OCI-M1 (cell line): ENCODE measurements around the gene DCHS1.

Experiments
- DNase-seq: peaks from one replicate; lab custom pipeline; 2025; lab: John Stamatoyannopoulos, UW

Gene DCHS1

DNA sequence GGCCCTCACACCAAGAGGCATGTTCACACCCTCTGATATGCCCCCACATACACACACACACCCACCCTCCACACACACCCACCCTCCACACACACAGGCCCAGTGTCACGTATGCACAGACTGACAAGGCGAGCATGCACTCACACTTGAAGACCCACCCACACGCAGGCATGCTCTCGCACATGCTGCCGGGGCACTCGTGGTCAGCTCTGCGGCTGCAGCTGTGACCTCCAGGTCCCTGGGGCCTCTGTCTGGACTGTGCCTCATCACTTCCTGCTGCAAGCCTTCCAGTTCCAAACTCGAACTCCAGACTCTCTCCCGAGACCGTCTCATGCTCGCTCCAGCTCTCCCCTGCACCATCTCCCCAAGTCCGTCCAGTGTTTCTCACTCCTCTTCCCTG lies 9.5 kb downstream of the DCHS1 start:
- no peak for DNase-seq

DNA sequence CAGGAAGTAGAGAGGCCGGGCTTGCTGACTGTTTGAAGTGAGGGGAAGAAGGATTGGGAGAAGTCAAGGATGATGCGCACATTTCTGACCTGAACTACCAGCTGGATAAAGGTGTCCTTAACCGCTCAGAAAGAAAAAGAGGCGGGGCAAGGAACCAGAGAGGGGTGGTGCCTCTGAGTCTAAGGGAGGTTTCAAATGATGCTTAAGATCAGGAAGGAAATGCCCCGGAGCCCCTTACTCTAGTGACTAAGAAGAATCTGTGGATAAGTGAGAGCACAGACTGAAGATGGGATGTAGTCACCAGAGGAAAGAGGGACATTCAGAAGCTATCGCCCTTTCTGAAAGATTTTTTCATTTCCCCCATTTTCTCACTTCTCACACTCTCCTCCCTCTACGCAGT lies 12.7 kb downstream of the DCHS1 start:
- no peak for DNase-seq

DNA sequence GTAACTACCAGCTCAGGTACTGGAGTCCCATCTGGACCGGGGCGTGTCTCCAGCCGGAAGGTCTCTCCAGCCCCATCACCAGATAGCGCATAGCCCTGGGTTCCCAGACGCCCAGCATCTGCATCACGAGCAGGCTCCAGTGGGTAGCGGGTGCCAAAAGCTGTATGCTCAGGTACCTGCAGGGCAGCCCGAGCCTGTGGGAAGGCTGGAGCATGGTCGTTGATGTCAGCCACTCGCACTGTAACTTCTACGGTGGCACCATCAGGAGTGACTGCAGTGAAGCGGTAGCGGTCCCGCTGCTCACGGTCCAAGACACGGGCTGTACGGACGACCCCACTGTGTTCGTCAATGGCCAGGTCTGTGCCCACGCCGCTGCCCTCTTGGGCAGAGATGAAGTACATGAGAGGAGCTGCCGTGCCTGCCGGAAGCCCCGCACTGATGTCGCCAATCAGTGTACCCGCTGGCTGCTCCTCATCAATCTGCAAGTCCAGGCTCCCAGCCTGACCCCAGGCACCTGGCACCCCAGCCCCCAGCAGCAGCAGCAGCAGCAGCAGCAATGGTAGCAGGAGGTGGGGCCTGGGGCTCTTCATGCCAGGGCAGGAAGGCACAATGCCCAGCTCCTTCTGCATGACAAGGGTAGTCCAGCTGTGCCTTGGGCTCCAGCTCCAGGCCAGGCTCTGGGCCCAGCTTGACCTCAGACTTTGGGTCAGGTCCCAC lies 14.5 kb downstream of the DCHS1 start:
- DNase-seq = no peak

DNA sequence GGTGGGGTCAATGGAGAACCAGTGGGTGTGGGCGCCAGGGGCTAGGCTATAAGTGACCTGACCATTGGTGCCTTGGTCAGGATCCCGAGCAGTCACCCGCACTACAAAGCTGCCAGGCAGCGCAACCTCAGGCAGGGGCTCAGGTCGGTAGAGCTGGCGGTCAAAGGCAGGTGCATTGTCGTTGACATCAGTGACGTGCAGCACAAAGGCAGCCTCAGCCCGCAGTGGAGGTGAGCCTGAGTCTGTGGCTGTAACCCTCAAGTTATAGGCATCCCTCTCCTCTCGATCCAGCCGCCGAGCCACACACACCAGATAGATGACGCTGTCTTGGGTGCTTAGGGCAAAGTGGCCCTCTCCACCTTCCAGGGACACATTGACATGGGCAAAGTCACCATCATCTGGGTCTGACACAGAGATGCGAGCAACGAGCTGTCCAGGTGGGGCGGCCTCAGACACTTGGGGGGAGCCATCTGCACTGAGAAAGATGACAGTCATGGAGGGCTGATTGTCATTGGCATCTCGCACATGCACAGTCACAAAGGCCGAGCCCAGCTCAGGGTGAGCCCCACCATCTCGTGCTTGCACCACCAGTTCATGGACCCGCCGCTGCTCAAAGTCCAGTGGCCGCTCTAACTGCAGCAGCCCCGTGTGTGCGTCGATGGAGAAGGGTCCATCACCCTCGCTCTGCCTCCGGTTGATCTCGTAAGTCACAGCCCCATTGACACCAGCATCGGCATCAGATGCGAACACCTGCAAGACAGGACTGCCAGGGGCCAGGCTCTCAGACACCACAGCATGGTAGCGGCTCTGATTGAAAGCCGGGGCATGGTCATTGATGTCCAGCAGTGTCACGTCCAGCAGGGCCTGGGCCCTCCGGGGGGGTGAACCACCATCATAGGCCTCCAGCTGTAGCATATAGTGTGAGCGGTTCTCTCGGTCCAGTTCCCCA lies 15.3 kb downstream of the DCHS1 start:
- DNase-seq = no peak

DNA sequence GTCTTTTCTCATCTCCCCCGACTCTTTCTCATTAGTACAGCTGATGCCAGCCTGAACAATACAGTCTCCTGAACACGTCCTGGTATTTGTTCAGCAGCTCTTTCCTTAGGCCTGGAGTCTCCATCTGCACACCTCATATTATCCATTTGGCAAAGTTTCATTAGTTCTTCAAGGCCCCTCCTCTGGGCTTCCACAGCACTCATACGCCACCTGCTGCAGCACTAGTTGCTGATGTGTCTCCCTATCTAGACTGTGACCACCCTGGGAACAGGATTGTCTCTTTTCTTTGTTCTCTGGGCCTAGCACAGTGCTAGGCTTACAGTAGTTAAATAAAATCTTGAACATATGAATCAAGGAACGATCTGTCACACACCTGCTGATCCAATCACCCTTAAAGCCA lies 17.2 kb downstream of the DCHS1 start:
- no peak for DNase-seq

DNA sequence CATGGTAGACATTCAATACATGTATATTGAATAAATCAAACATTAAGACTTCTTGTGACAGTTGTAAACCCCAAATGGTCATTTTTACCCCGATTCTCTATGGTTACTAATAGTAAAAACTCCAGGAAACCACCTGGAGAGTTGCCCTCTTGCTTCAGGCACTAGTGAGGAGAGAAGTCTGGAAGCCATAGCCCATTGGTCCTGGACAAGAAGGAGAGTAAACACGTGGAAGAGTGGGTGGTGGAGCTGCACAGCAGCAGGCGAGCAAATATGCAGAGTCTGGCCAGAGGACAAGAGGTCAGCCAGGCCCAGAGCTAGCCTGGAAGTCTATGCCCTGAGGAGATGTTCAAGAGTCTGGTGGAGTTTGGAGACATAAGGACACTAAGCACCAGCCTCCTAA lies 17.7 kb downstream of the DCHS1 start:
- DNase-seq = no peak

- DNase-seq = no peak
These were observed 19.1 kb downstream of the DCHS1 start for GRCh38 chr11:6636480-6636879.

DNA sequence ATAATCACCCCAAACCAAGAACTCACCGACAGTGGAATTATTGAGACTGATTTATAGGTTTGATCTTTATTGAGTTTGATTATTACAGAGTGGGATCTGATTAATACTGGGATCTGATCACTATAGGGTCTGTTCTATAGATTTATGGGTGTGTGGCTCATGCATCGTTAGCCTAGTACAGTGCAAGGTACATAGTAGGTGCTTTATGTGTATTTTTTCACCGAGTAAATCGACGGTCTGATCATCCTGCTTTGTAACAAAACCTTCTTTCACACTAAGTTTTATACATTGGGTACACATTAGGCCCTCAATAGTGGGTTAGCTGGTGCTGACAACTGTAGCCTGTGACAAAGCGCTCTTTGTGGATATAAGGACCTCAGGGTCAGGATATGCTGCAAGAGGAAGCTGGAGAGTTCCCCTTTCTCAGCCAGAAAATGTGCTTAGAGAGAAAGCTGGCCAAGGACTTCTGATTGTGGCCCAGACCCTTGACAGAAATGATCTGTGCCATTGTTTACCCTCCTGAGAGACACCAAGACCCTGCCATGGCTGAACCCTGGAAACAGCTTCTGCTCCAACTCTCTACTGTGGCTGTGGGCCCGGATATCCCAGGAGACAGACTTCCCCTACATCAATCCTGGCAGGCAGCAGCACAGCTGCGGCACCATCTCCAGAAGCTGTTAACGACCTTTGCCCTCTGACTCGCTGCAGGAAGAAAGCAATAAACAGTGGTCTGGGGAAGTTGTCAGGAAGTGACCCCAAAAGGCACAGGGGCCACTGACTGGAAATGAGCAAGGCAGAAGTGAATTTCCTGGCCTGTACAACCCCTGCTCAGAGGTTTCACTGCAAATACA lies 20.3 kb downstream of the DCHS1 start:
- peak; percentile 59 for DNase-seq

DNA sequence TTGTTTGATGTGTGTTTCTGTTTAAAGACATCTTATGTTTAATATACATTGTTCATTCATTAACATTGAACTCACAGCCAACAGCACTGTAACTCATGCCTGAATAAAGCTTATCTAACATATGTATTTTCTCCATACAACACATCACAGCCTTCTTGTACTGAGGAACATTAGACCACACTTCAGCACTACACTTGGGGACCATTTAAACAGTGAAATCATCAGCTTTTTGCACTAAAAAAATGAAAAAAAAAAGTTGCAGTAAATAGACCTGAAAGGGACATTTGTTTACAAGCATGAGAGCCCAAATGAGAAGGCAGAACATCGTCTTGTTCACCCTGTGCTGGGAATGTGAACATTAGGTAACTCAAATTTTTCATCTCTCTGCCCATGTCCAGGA lies 21.1 kb downstream of the DCHS1 start:
- no peak for DNase-seq

GRCh38 chr11:6633422-6634408 lies 21.9 kb downstream of the DCHS1 start:
- DNase-seq = no peak

DNA sequence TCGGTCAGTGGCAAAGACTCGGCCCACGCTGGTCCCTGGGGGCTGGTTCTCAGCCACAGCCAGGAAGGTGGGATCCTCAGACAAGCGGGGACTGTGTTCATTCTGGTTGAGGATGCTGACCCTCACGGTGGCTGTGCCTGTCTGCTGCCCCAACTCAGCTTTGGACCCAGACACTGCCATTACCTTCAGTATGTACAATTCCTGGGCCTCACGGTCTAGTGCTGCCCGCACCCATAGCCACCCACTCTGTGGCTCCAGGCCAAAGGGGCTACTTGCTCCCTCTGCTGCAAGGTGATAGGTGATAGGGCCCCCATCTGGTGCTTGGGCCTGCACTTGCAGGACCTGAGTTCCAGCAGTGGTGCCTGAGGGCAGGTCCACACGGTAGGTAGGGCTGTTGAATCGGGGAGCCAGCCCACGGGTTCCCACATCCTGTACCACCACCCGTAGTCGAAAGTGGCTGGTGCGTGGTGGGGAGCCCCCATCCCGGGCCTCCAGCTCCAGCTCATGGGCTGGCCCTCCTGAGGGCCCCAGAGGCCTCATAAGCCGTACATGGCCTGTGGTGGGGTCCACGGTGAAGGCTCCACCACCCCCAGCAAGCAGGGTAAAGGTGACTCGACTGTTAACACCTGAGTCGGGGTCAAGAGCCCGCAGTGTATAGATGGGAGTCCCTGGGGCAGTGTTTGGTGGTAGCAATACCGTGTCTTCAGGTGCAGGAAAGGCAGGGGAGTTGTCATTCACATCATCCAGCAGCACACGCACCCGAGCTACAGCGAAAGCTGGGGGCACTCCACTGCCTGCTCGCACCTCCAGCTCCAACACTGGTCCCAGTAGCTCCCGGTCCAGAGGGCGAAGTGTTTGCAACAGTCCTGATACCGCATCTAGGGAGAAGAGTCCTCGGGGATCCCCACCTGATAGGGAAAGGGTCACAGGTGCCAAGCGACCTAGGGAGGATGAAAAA lies 23.2 kb downstream of the DCHS1 start:
- no peak for DNase-seq

DNA sequence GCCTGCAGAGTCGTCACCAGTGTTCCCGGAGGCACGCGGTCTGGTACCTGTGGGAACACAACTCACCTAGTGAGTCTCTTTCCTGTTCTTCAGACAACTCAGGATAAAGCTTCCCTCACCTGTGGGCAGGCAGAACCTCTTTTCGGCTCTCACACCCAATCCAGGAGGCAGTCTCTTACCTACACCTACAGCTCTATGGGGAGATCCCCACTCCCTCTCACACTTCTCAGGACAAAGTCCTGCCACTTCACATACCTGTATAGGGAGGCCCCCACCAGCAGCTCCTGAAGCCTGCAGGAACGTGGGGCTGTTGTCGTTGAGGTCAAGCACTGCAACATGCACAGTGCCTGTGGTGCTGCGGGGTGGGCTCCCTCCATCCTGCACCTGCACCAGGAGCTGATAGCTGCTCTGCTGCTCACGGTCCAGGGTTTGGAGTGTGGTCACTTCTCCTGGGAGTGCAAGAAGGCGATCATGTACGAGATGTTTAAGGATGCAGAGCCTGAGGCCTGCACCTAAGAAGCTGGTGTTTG lies 24.2 kb downstream of the DCHS1 start:
- DNase-seq = no peak

- DNase-seq = no peak
These were observed 24.8 kb downstream of the DCHS1 start for GRCh38 chr11:6630632-6631291.

DNA sequence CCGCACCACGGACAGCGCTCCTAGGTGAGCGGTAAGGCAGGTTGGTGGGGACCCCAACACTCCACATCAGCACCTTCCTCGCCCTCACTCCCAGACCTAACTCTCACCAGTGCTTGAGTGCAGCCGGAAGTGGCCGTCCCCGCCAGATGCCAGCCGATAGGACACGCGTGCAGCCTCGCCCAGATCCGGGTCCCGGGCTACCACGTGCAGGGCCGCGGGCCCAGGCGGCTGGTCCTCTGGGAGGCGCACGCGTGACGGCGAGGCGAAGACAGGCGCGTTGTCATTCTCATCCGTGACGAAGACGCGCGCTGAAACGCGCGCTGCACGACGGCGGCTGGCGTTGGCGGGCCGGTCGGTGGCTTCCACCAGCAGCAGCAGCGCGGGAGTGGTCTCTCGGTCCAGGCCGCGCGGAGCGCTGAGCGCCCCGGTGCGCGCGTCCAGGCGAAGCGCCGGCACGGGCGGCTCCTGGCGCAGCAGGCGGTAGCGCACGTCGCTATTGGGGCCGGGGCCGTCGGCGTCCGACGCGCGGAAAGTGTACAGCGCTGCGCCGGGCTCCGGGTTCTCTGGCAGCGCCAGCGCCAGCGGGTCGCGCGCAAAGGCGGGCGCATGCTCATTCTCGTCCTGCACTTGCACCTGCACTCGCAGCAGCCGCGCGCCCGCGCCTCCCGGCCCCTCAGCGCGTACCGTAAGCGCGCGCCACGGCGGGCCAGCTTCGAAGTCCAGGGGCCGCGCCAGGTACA lies 25.5 kb downstream of the DCHS1 start:
- DNase-seq = no peak

DNA sequence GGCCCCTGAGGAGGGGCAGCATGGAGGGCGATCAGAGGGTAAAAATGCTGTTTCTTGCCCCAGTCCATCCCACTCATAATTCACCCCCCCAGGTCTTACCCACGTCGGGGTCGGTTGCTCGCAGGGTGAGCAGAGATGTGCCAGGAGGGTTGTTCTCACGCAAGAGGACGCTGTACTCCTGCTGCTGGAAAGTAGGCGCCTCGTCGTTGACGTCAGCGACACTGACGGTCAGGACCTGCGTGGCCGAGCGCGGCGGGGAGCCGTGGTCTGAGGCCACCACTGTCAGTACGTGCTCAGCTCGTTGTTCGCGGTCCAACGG lies 26.1 kb downstream of the DCHS1 start:
- no peak for DNase-seq

DNA sequence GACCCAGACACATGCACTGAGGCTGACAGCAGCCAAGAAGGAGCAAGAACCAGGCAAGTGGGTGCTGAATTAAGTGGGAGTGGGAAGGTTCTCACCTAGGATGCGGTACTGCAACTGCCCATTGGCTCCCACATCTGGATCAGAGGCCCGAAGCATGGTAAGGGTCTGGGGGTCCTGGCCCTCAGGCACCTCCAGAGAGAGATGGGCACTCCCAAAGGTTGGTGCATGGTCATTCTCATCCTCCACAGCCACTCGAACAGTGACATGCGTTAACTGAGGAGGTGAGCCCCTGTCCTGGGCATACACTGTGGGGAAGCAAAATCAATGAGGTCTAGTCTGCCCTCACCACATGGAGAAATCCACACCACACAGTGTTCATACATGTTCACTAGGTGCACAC lies 27.1 kb downstream of the DCHS1 start:
- no peak for DNase-seq

- peak; percentile 41 for DNase-seq
These were observed 27.8 kb downstream of the DCHS1 start for GRCh38 chr11:6627762-6628241.

- no peak for DNase-seq
These were observed 28.4 kb downstream of the DCHS1 start for GRCh38 chr11:6626971-6627761.
